Activated T-helper 1 cell treated with anti-CD3 and anti-CD28 coated beads, Interleukin-12 subunit alpha, Interleukin-12 subunit beta, Interleukin-2, Interleukin-4 antibody, amounts not matched to agents 30 ng/mL and 10 ng/mL and 1 ng/mL, durations not matched to agents 14 hours and 24 hours and 36 hours (primary cell): Measurements from ENCODE around the gene NAA16. TPM values are rescaled to one million over a fixed set of nuclear protein-coding genes. Genes with fewer than 3 reads are reported as not detected.
"Not testable (repeated sequence)": the region's sequence is repeated elsewhere in the genome, so short reads cannot be mapped to it uniquely, and the experiment has no call there.

Source experiments
- DNase-seq: peaks from one replicate; pipeline ENCODE4 v3.0.0; 2021; ENCODE audit warnings: low spot score
- H3K27ac Mint-ChIP-seq: one replicate; pipeline ENCODE4 v1.8.0; 2021; ENCODE audit warnings: mild to moderate bottlenecking, mixed read lengths
- H3K27me3 Mint-ChIP-seq: one replicate; pipeline ENCODE4 v1.8.0; 2022; ENCODE audit warnings: mild to moderate bottlenecking, moderate library complexity, mixed read lengths; ENCODE audit not compliant: insufficient read depth
- H3K36me3 Mint-ChIP-seq: one replicate; pipeline ENCODE4 v1.8.0; 2021; ENCODE audit warnings: low read depth, mixed read lengths
- H3K4me1 Mint-ChIP-seq: one replicate; pipeline ENCODE4 v1.8.0; 2021; ENCODE audit warnings: low read depth, mixed read lengths
- H3K4me3 Mint-ChIP-seq: one replicate; pipeline ENCODE4 v1.8.0; 2021; ENCODE audit warnings: mild to moderate bottlenecking, moderate library complexity, mixed read lengths
- H3K9me3 Mint-ChIP-seq: one replicate; pipeline ENCODE4 v1.8.0; 2021; ENCODE audit warnings: mixed read lengths
- intact Hi-C: fragments of 100-400 bp; cut with micrococcal nuclease; formaldehyde crosslinking; loops from one replicate; pipeline ENCODE4 v1.15.1; 2024
- total RNA-seq: library from RNA; stranded (reverse); gene quantifications from 2 replicates; pipeline ENCODE4 v1.2.3, GENCODE V29; 2022

Gene NAA16
- total RNA-seq = 31.9 and 33.4 TPM in 2 replicates

DNA sequence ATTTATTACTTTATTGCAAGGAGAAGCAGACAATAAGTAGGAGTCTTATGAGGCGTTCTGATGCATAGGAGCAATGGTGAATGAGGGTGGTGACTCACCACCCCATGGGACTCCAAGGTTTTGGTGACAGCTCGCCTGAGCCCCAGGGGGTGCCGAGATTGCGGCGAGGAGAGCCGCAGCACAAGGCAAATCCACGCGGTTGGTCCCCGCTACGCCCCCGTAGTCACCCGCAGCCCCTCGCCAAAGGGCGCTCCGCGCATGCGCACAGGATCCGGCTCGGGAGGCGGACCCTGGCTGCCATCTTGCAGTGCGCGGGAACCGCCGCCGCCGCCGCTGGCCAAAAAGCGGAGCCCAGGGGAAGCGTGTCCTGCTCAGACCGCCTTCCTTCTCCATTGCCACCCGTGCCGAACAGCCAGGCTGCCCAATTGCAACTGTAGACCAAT lies at the start of gene NAA16:
TSS of gene NAA16 (plus strand) at position 305 of the 443 bp plus-strand sequence. CDS start 262 bp downstream, outside the sequence.
- Mint-ChIP-seq H3K27ac (peak within 1 kb of the TSS; percentile 83), H3K27me3 (peaks cover 2% of the 10 kb centered on the region), H3K36me3 (peaks cover 5% of the 10 kb centered on the region), H3K4me1 (peaks cover 38% of the 10 kb centered on the region), H3K9me3 (no peaks in the 10 kb centered on the region), H3K4me3 (peak within 1 kb of the TSS; percentile 94)
- intact Hi-C loops = loop anchor here (1.0 to 10.0 kb wide), 8 partner anchors 42 to 734 kb away; partner anchors contain the start of genes DGKH, KBTBD6, KBTBD7 and MTRF1
- DNase-seq = peak; percentile 92

DNA sequence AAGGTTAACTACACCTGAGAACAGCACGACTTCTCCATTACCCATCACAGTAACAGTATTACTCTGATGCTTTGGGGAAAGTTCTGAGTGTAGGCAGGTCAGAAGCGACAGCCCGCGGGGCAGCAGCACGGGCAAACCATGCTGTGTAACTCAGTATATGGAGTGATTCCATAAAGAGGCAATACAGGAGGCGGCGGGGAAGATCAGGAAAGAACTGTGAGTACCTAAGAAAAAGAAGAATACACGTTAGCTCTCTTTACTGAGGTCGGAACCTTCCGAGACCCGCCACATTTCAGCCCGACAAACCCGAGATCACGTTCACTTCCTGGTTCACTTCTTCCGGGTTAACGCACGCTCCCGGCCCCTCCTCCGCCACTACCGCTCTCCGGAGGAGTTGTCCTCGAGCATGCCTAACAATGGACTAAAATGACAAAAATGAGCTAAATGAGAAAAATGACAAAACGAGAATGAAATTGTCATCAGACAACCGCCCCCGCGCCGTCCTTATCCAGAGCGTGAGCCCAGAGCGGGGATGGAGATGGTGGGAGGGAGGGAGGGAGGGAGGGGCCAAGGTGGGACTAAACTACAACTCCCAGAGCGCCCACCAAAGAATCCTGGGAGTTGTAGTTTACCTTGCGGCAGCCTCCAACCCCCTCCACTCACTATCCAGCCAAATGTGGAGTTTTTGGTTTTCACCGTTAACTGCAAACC lies 47.7 kb upstream of the NAA16 start, which contains the start of gene MTRF1:
TSS of gene MTRF1 (minus strand) at position 316 of the 711 bp plus-strand sequence. CDS start 2,669 bp downstream, outside the sequence.
- Mint-ChIP-seq H3K9me3 (peaks cover 8% of the 10 kb centered on the region), H3K27me3 (no peaks in the 10 kb centered on the region)
- intact Hi-C loops = loop anchor here (1.0 to 2.0 kb wide), 9 partner anchors 48 to 1009 kb away; partner anchors contain the start of genes AKAP11, KBTBD6, KBTBD7 and MRPS31

DNA sequence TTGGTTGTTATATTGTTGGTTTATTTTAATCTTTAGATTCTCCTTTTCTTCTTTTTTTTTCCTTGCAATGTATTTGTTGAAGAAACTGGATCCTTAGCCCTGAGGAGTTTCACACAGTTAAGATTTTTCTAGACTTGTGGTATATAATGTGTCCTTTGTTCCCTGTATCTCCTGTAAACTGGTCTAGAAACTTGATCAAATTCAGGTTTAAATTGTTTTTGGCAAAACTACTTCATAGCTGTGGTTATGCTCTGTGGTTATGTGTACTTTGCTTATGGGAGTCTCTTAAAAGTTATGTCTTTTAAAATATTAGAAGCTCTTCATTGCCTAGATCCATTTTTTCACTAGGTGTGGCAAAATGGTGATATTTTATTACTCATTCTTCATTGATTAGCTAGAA lies 44.0 kb upstream of the NAA16 start:
- H3K36me3 Mint-ChIP-seq = peaks cover 1% of the 10 kb centered on the region
- H3K9me3 Mint-ChIP-seq = peaks cover 25% of the 10 kb centered on the region
- peaks cover 14% of the 10 kb centered on the region for H3K4me1 Mint-ChIP-seq
- DNase-seq = no peak
- no peak overlapping the region for H3K27ac Mint-ChIP-seq
- intact Hi-C loops = no loop called here
- H3K27me3 Mint-ChIP-seq = no peaks in the 10 kb centered on the region
- no peak overlapping the region for H3K4me3 Mint-ChIP-seq

More for the DNA sequence above, 47.7 kb upstream of the NAA16 start, which contains the start of gene MTRF1:
- Mint-ChIP-seq H3K27ac (peak within 1 kb of the TSS; percentile 100), H3K36me3 (peaks cover 13% of the 10 kb centered on the region), H3K4me1 (peaks cover 12% of the 10 kb centered on the region), H3K4me3 (peak within 1 kb of the TSS; percentile 95)
- DNase-seq = peak; percentile 72

DNA sequence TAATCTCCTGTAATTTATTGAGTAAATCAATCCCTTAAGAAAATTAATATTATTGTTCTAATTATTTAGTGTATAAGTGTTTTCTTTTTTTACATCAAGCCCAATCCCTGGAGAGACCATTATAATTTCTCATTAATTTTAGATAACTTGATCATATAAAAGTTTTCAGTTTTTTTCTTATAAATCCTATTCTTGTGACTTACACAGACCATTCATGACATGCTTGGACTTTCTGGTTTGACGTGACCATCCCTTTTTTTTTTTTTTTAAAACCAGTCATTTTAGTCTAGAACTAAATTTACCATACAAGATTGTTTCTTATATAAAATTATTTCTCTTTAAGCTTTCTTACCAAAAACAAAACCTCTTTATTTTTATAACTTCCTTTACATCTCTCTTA lies 42.3 kb upstream of the NAA16 start:
- no peak for DNase-seq
- intact Hi-C loops = no loop called here
- no peak overlapping the region for H3K4me3 Mint-ChIP-seq
- no peaks in the 10 kb centered on the region for H3K36me3 Mint-ChIP-seq
- peaks cover 11% of the 10 kb centered on the region for H3K4me1 Mint-ChIP-seq
- no peaks in the 10 kb centered on the region for H3K27me3 Mint-ChIP-seq
- no peak overlapping the region for H3K27ac Mint-ChIP-seq
- H3K9me3 Mint-ChIP-seq = peaks cover 25% of the 10 kb centered on the region

DNA sequence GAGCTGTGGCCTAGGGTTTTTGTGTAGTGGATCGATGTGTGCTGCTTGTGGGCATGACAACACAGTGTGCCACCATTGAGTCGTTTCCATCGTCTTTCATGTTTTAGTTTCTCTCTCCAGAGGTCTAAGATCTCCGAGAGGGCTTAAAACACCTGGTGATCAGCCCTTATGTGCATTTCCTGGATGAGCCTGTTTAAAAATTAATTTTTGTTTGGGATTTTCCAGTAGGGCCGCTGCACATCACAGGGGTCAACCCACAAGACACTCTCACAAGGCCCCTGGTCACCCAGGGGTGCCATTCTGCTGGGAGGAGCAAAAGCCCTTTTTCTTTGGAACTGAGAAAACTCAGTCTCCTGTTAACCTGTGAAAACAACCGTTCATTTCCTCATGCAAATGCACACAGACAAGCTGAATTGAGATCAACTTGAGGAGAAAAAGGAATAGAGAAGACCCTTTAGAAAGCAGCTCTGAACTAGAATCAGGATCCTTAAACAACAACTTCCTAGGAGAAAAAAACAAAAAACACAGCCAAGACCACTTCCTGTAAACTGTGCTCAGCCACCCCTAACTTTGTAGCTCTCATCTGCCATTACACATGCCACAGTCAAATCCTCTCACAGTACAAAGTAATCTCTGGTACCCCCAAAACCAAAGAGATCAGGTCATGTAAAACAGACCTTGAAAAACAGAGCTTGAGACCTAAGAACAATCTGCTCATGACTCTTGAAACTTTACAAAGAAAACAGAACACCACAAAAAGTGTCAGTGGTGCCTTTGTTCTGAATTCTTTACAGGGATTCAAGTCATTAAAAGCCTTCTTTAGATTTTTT lies 39.4 kb upstream of the NAA16 start:
- DNase-seq = no peak
- intact Hi-C loops = no loop called here
- H3K4me3 Mint-ChIP-seq = no peak overlapping the region
- H3K27ac Mint-ChIP-seq = peak overlapping the region; percentile 56
- H3K36me3 Mint-ChIP-seq = no peaks in the 10 kb centered on the region
- peaks cover 11% of the 10 kb centered on the region for H3K4me1 Mint-ChIP-seq
- H3K9me3 Mint-ChIP-seq = peaks cover 25% of the 10 kb centered on the region
- H3K27me3 Mint-ChIP-seq = no peaks in the 10 kb centered on the region

DNA sequence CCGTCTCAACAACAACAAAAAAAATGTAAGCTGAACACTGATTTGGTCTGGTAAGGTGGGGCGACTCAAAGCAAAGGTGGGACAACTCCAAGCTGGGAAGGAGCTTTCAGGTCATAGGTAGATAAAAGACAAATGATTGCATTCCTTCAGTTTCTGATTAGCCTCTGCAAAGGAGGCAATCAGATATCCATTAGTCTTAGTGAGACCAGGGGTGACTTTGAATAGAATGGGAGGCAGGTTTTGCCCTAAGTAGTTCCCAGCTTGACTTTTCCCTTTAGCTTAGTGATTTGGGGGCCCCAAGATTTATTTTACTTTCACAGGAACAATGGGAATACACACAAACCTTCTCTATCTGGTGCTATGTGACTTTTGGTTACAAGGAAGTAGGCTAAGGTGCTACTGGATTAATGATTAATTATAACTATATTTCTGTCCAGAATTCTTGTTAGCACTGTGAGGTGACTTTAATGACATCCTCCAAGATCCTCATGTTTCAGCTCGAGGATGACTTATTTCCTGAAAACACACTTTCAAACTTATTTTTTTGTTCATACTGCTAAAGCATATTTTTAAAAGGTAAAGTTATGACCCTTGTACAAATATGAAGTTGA lies 37.1 kb upstream of the NAA16 start:
- peaks cover 11% of the 10 kb centered on the region for H3K4me1 Mint-ChIP-seq
- H3K27ac Mint-ChIP-seq = no peak overlapping the region
- peaks cover 6% of the 10 kb centered on the region for H3K27me3 Mint-ChIP-seq
- no peak for DNase-seq
- H3K9me3 Mint-ChIP-seq = peaks cover 12% of the 10 kb centered on the region
- H3K4me3 Mint-ChIP-seq = no peak overlapping the region
- intact Hi-C loops = no loop called here
- H3K36me3 Mint-ChIP-seq = no peaks in the 10 kb centered on the region

DNA sequence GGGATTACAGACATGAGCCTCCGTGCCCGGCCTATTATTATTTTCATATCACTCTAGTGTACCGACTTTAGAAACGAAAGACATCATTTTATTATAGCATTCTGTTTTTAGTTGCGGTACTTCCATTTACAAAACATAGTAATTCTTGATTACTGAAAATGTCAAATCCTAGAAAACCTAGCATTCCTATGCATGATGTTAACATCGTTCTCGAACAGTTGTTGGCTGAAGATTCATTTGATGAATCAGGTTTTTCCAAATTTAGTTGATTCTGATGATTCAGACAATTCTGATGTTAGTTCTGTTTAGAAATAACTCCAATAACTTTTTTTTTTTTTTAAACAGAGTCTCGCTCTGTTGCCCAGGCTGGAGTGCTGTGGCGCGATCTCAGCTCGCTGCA lies 36.2 kb upstream of the NAA16 start:
- intact Hi-C loops = no loop called here
- Mint-ChIP-seq H3K27me3 (peaks cover 6% of the 10 kb centered on the region), H3K27ac (no peak overlapping the region), H3K9me3 (peaks cover 12% of the 10 kb centered on the region), H3K36me3 (no peaks in the 10 kb centered on the region), H3K4me3 (no peak overlapping the region), H3K4me1 (peaks cover 11% of the 10 kb centered on the region)
- no peak for DNase-seq

DNA sequence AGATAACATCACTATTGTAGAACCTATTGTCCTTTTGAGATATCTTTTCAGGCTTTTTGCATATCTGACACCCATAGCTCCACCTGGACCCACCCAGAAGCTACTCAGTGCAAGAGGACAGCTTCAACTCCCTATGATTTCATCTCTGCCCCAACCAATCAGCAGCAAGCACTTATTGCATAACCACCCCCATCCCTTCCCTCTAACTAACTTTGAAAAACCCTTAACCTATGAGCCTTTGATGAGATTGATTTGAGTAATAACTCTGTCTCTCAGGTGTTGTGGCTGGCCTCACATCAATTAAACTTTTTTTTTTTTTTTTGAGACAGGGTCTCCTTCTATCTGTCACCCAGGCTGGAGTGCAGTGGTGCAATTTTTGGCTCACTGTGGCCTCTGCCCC lies 34.2 kb upstream of the NAA16 start:
- peaks cover 5% of the 10 kb centered on the region for H3K4me1 Mint-ChIP-seq
- H3K36me3 Mint-ChIP-seq = no peaks in the 10 kb centered on the region
- DNase-seq = no peak
- no peak overlapping the region for H3K4me3 Mint-ChIP-seq
- intact Hi-C loops = no loop called here
- H3K27me3 Mint-ChIP-seq = peaks cover 6% of the 10 kb centered on the region
- no peak overlapping the region for H3K27ac Mint-ChIP-seq
- peaks cover 3% of the 10 kb centered on the region for H3K9me3 Mint-ChIP-seq

DNA sequence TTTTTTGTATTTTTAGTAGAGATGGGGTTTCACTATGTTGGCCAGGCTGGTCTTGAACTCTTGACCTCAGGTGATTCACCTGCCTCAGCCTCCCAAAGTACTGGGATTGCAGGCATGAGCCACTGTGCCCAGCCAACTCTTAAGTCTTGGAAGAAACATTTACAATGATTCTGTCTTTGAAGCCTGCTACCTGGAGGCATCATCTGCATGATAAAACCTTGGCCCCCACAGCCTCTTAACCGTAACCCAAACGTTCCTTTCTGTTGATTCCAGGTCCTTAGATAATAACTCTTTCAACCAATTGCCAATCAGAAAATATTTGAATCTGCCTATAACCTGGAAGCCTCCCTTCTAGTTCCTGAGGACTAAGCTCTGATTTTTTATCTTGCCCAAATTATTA lies 31.9 kb upstream of the NAA16 start:
- H3K27ac Mint-ChIP-seq, intact Hi-C loops, H3K27me3 Mint-ChIP-seq, H3K9me3 Mint-ChIP-seq, H3K4me1 Mint-ChIP-seq, DNase-seq, H3K36me3 Mint-ChIP-seq, H3K4me3 Mint-ChIP-seq: not testable (repeated sequence)

DNA sequence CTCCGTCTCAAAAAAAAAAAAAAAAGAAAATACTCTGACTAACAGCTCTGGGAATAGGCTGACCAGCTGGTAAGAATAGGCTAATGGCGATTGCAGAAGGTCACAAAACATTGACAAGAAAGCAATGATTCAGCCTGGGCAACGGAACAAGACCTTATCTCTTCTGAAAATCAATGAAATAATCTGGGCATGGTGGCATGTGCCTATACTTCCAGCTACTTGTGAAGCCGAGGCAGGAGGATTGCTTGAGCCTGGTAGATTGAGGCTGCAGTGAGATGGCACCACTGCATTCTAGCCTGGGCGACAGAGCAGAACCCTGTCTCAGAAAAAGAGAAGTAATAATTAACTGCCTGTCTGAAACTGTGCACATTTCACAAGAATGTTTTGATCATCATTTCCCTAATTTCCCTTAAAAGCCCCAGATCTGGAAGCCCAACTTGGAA lies 28.9 kb upstream of the NAA16 start:
- intact Hi-C loops = no loop called here
- Mint-ChIP-seq H3K27ac (no peak overlapping the region), H3K36me3 (no peaks in the 10 kb centered on the region), H3K4me1 (peaks cover 10% of the 10 kb centered on the region), H3K4me3 (no peak overlapping the region), H3K27me3 (peaks cover 4% of the 10 kb centered on the region), H3K9me3 (peaks cover 9% of the 10 kb centered on the region)
- DNase-seq = no peak

DNA sequence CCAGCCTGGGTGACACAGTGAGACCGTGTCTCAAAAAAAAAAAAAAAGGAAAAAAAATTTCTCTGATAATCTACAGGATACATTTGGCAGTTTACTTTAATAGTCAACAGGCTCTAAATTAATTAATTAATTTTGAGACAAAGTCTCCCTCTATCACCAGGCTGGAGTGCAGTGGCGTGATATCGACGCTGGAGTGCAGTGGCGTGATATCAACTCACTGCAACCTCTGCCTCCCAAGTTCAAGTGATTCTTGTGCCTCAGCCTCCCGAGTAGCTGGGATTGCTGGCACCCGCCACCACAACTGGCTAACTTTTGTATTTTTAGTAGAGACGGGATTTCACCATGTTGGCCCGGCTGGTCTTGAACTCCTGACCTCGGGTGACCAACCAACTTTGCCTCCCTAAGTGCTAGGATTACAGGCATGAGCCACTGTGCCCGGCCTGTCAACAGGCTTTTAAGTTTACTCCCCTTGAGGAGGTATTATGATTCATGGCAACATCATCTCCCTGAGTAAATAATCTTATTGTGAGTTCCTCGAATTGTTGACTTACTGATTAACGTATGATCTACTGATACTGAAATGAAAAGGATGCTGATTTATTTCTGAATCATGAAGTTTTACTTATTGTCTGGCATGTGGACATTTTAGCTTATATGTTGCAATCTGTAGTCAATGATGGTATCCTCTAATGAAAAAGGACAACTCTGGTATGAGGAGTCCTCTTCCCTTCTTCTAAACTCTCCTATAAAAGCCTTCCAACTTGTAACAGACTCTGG lies 26.4 kb upstream of the NAA16 start:
- intact Hi-C loops = no loop called here
- no peaks in the 10 kb centered on the region for H3K27me3 Mint-ChIP-seq
- H3K4me3 Mint-ChIP-seq = no peak overlapping the region
- peaks cover 10% of the 10 kb centered on the region for H3K4me1 Mint-ChIP-seq
- DNase-seq = no peak
- peaks cover 12% of the 10 kb centered on the region for H3K9me3 Mint-ChIP-seq
- H3K36me3 Mint-ChIP-seq = no peaks in the 10 kb centered on the region
- no peak overlapping the region for H3K27ac Mint-ChIP-seq

DNA sequence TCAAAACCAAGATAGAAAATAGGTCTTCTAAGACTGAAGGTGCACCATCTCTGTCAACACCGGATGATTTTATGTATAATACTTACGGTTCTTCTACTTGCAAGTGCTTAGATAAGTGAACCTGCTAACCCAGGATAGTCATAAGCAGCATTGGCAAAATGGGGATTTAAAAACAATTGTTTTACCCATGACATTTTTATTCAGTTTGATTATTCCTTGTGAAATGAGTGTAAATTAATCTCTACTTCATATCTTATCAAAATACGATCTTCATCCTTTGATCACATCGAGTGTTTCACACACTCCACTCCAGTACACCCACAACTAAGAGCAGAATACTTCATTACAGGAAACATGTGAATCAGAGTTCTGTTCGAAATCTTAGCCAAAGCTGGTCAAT lies 24.7 kb upstream of the NAA16 start:
- intact Hi-C loops = no loop called here
- H3K4me1 Mint-ChIP-seq = peaks cover 10% of the 10 kb centered on the region
- H3K9me3 Mint-ChIP-seq = peaks cover 13% of the 10 kb centered on the region
- H3K36me3 Mint-ChIP-seq = no peaks in the 10 kb centered on the region
- H3K27ac Mint-ChIP-seq = no peak overlapping the region
- no peak for DNase-seq
- H3K4me3 Mint-ChIP-seq = no peak overlapping the region
- no peaks in the 10 kb centered on the region for H3K27me3 Mint-ChIP-seq
